ENCODE results near the gene NPM3.
"Not testable (repeated sequence)": the region's sequence is repeated elsewhere in the genome, so short reads cannot be mapped to it uniquely, and the experiment has no call there.

Gene NPM3

DNA sequence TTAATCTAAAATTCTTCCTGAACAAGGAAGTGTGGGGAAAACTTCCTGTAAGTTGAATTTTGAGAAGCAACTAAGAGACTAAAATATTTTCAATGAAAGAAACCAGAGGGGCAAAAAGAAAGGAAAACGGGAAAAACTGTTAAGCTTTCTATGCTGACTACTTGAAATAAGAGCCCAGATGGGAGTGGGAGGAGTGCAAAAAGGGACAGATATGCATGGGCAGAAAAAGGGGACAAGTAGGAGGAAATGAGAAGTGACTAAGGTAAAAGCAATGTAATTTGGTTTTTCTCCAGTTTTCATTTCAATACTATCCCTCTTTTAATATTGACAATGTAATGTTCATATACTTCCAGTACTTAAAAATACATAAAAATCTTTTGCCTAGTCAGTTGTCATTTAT, 23.9 kb upstream of the NPM3 start:
- DNase-seq (ENCODE audit: extremely low read depth in 1 of 2, low read depth in 1 of 2), result no peak

GRCh38 chr10:101803511-101803910, 20.3 kb upstream of the NPM3 start:
- DNase-seq (ENCODE audit: extremely low read depth in 1 of 2, low read depth in 1 of 2), result no peak

GRCh38 chr10:101797403-101798059, 14.3 kb upstream of the NPM3 start:
- no peak for DNase-seq (ENCODE audit: extremely low read depth in 1 of 2, low read depth in 1 of 2)

- no peak for DNase-seq (ENCODE audit: extremely low read depth in 1 of 2, low read depth in 1 of 2)
Observed at GRCh38 chr10:101793526-101793925, 10.3 kb upstream of the NPM3 start.

DNA sequence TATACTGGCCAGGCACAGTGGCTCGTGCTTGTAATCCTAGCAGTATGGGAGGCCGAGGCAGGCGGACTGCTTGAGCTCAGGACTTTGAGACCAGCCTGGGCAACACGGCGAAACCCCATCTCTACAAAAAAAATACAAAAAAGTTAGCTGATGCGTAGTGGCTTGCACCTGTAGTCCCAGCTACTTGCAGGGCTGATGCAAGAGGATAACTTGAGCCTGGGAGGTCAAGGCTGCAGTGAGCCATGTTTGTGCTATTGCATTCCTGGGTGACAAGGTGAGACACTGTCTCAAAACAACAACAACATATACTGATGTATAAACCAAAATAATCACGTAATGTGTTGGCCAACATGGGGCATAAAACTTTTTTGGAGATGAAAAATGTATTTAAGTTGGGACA, 6.4 kb upstream of the NPM3 start:
- DNase-seq (ENCODE audit: extremely low read depth in 1 of 2, low read depth in 1 of 2), result no peak

DNA sequence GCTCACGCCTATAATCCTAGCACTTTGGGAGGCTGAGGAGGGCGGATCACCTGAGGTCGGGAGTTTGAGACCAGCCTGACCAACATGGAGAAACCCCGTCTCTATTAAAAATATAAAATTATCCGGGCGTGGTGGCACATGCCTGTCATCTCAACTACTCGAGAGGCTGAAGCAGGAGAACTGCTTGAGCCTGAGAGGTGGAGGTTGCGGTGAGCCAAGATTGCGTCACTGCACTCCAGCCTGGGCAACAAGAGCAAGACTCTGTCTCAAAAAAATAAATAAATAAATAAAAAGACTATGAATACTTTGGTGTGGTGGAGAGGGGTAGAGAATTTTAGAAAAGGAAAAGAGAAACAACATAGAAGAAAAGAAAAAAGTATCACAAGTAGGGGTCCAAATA, 6.0 kb upstream of the NPM3 start:
- DNase-seq (ENCODE audit: extremely low read depth in 1 of 2, low read depth in 1 of 2), result not testable (repeated sequence)

GRCh38 chr10:101785801-101786200, 2.6 kb upstream of the NPM3 start:
- no peak for DNase-seq (ENCODE audit: extremely low read depth in 1 of 2, low read depth in 1 of 2)

DNA sequence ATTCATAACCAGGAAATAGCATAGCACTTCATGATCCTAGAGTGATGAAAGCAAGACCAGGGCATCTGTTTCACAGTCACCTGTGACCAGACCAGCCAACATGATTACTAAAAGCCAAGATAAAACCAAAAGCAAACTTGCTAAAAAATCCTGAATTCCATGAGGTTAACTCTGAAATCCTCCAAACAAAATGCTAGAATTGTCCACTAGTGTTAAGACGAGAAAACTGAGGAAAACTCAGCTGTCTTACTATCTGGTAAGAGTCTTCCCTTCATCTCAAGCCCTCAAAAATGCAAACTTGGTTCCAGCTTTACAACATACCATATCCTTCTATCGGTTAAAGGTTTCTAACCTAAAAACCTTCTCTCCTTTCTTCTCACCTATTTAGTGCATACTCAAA, 1.3 kb upstream of the NPM3 start:
- no peak for DNase-seq (ENCODE audit: extremely low read depth in 1 of 2, low read depth in 1 of 2)

GRCh38 chr10:101783736-101784118, 481 bp upstream of the NPM3 start:
- no peak for DNase-seq (ENCODE audit: extremely low read depth in 1 of 2, low read depth in 1 of 2)

GRCh38 chr10:101781984-101782810, 1.0 kb downstream of the NPM3 start:
- no peak for DNase-seq (ENCODE audit: extremely low read depth in 1 of 2, low read depth in 1 of 2)

- no peak for DNase-seq (ENCODE audit: extremely low read depth in 1 of 2, low read depth in 1 of 2)
Observed at GRCh38 chr10:101781655-101781983, 1.6 kb downstream of the NPM3 start.

- DNase-seq (ENCODE audit: extremely low read depth in 1 of 2, low read depth in 1 of 2), result peak; percentile 13 to 52
Observed at GRCh38 chr10:101780818-101781654, 2.2 kb downstream of the NPM3 start.

- no peak for DNase-seq (ENCODE audit: extremely low read depth in 1 of 2, low read depth in 1 of 2)
Observed at GRCh38 chr10:101780187-101780817, 2.9 kb downstream of the NPM3 start.

DNA sequence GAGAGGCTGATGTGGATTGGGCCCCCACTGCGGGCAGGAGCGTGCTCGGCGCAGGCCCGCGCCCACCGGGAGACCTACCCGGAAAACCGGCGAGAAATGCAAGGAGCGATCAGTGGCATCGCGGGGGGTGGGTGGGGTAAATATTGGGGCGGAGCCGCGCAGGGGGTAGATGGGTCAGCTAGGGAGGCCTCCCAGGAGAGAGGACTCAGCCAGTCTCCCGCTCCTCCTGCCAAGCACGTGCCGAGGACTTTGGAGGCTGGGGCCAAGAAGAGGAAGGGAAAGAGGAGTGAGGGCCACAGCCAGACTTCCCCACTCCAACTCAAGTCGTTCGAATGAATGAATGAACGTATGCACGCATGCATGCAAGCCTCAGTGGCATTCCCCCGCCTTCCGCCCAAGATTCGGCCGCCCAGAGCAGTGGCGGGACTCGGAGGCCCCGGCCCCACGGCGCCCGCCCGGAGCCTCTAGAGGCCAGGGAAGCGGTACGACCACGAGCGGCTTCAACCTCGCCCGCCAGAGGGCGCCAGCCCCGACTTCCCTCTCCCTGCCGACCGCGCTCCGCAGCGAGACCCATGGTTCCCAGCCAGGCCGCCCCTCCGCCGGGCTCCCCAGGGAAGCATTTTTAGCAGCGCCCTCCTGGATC, 3.6 kb downstream of the NPM3 start:
- DNase-seq (ENCODE audit: extremely low read depth in 1 of 2, low read depth in 1 of 2), result peak; percentile 50 to 80

- no peak for DNase-seq (ENCODE audit: extremely low read depth in 1 of 2, low read depth in 1 of 2)
Observed at GRCh38 chr10:101778781-101779543, 4.3 kb downstream of the NPM3 start.

DNA sequence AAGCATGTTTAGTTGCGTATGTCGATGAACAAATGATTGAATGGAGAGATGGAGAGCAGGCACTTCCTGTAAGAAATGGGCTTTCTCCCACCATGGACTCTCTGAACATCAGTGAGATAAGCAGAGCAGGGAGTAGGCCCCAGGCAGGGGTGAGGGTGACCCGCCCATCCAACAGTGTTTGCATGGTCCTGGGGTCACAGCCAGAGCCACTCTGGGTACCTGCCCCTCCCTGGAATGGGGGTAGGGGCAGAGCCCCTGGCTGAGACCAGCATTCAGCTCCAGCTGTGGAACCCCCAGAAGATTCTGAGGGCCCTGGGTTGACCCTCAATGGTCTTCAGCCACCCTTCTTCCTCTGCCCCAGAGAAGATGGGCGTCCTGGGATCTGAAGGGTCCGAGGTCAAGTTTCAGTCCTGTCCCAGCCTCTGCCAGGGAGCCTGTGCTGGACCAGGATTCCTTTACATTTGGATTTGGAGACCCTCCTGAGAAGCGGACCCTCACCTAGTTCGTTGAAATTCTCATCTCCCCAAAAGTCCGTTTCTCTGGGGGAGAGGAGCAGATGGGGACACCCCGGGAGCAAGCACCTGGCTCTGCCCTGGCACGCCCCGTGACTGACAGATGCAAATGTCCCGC, 5.0 kb downstream of the NPM3 start:
- DNase-seq (ENCODE audit: extremely low read depth in 1 of 2, low read depth in 1 of 2), result no peak

GRCh38 chr10:101777619-101778145, 5.6 kb downstream of the NPM3 start:
- no peak for DNase-seq (ENCODE audit: extremely low read depth in 1 of 2, low read depth in 1 of 2)

DNA sequence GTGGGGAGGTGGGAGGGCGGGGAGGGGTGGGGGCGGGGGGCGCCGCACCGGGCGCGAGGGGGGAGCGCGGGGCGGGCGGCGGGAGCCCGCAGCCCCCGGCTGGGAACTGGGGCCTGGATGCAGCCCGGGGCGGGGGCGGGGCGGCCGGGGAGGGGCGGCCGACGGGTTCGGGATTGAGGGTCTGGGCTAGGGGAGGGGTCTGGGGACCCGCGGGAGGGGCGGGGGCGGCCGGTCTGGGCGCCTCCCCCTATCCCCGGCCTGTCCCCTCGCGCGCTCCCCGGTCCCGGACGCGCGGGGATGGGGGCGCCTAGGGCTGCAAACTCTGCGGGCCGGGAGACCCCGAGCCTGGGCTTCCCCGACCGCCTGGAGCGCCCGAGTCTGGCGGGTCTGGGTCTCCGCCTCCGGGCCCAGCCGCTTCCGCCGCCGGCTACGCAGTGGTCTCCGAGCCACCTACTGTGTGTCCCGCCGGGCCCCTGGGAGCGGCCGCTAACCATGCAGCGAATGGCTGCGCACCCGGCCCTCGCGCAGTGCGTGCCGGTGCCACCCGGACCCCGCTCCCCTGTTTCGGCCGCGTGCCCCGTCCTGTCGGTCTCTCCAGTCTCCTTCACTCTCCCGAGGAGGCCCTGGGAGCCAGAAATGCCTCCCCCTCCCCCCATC, 7.0 kb downstream of the NPM3 start:
- no peak for DNase-seq (ENCODE audit: extremely low read depth in 1 of 2, low read depth in 1 of 2)
